Mesenchymal stem cell (in vitro differentiated cells and primary cell): ENCODE data around the gene HOXB13.

Experiments
- DNase-seq: peaks from one replicate; pipeline ENCODE4 v3.0.0-alpha.2; 2013
- H2AFZ ChIP-seq: one replicate; pipeline ENCODE4 v1.6.1; 2013; ENCODE audit warnings: low read depth, mild to moderate bottlenecking, control low read depth, inconsistent platforms, low read length, moderate library complexity
- H2AK5ac ChIP-seq: 2 replicates; pipeline ENCODE4 v1.6.1; 2013; ENCODE audit warnings: low read length, moderate library complexity, mild to moderate bottlenecking, inconsistent platforms; ENCODE audit not compliant: severe bottlenecking
- H2BK120ac ChIP-seq: one replicate; pipeline ENCODE4 v1.6.1; 2013; ENCODE audit warnings: low read depth, mild to moderate bottlenecking, inconsistent platforms, low read length, moderate library complexity
- H2BK12ac ChIP-seq, 2 experiments: one replicate each; pipeline ENCODE4 v1.6.1; 2013; ENCODE audit warnings: inconsistent platforms in 2 of 2, low read length in 2 of 2, mild to moderate bottlenecking in 2 of 2, moderate library complexity in 2 of 2, control low read depth in 1 of 2
- H2BK15ac ChIP-seq: one replicate; pipeline ENCODE4 v1.6.1; 2013; ENCODE audit warnings: mild to moderate bottlenecking, low read depth, inconsistent platforms; ENCODE audit not compliant: poor library complexity, severe bottlenecking
- H2BK5ac ChIP-seq: 2 replicates; pipeline ENCODE4 v1.6.1; 2013; ENCODE audit warnings: low read depth, mild to moderate bottlenecking, low read length, control low read depth, inconsistent platforms; ENCODE audit not compliant: poor library complexity, severe bottlenecking
- H3K14ac ChIP-seq, 2 experiments: one replicate each; pipeline ENCODE4 v1.6.1; 2013; ENCODE audit warnings: inconsistent platforms in 2 of 2, low read length in 2 of 2, control low read depth in 1 of 2, mild to moderate bottlenecking in 1 of 2, moderate library complexity in 1 of 2
- H3K18ac ChIP-seq, 2 experiments: one replicate each; pipeline ENCODE4 v1.6.1; 2013; ENCODE audit warnings: inconsistent platforms in 2 of 2, low read length in 2 of 2, control low read depth in 1 of 2, low read depth in 1 of 2, mild to moderate bottlenecking in 1 of 2
- H3K23ac ChIP-seq, 2 experiments: one replicate each; pipeline ENCODE4 v1.6.1; 2013; ENCODE audit warnings: inconsistent platforms in 2 of 2, low read length in 2 of 2, mild to moderate bottlenecking in 2 of 2, moderate library complexity in 2 of 2, control low read depth in 1 of 2
- H3K27ac ChIP-seq: 2 replicates; pipeline ENCODE4 v1.5.1; 2013; ENCODE audit warnings: mild to moderate bottlenecking, moderate library complexity, low read length, control low read depth, inconsistent platforms; ENCODE audit not compliant: poor library complexity, severe bottlenecking
- H3K27me3 ChIP-seq, 2 experiments: 2 replicates each; pipeline versions ENCODE4 v1.6.1 to v1.7.0; 2013; ENCODE audit warnings: low read length in 2 of 2, mild to moderate bottlenecking in 2 of 2, moderate library complexity in 2 of 2, control low read depth in 1 of 2, inconsistent platforms in 1 of 2; ENCODE audit not compliant: control insufficient read depth in 1 of 2, insufficient read depth in 1 of 2
- H3K36me3 ChIP-seq, 2 experiments: 2 replicates each; pipeline versions ENCODE4 v1.6.1 to v1.7.0; 2013; ENCODE audit warnings: low read length in 2 of 2, control low read depth in 1 of 2, inconsistent platforms in 1 of 2, low read depth in 1 of 2, mild to moderate bottlenecking in 1 of 2; ENCODE audit not compliant: insufficient read depth in 2 of 2, control insufficient read depth in 1 of 2
- H3K4ac ChIP-seq, 2 experiments: one replicate each; pipeline ENCODE4 v1.6.1; 2013; ENCODE audit warnings: inconsistent platforms in 2 of 2, low read length in 2 of 2, mild to moderate bottlenecking in 2 of 2, moderate library complexity in 2 of 2, control low read depth in 1 of 2, low read depth in 1 of 2
- H3K4me1 ChIP-seq: 2 replicates; pipeline ENCODE4 v1.6.1; 2013; ENCODE audit warnings: low read depth, low read length, control low read depth; ENCODE audit not compliant: control insufficient read depth, insufficient read depth
- H3K4me2 ChIP-seq: 2 replicates; pipeline ENCODE4 v1.6.1; 2013; ENCODE audit warnings: low read length, mild to moderate bottlenecking, inconsistent platforms; ENCODE audit not compliant: poor library complexity, severe bottlenecking
- H3K4me3 ChIP-seq, 2 experiments: 2 replicates each; pipeline versions ENCODE4 v1.5.1 to v1.7.0; 2013; ENCODE audit warnings: low read length in 2 of 2, mild to moderate bottlenecking in 2 of 2, control low read depth in 1 of 2, low read depth in 1 of 2; ENCODE audit not compliant: insufficient read depth in 1 of 2
- H3K79me1 ChIP-seq: replicated peaks from 2 replicates; pipeline ENCODE4 v1.6.1; 2013; ENCODE audit warnings: mild to moderate bottlenecking, control low read depth, low read length, inconsistent platforms; ENCODE audit not compliant: poor library complexity, severe bottlenecking
- H3K9ac ChIP-seq: 2 replicates; pipeline ENCODE4 v1.7.0; 2013; ENCODE audit warnings: mild to moderate bottlenecking, low read length, moderate library complexity
- H3K9me3 ChIP-seq: 2 replicates; pipeline ENCODE4 v1.7.0; 2013; ENCODE audit warnings: mild to moderate bottlenecking, low read length; ENCODE audit not compliant: control insufficient read depth
- H4K8ac ChIP-seq: one replicate; pipeline ENCODE4 v1.6.1; 2013; ENCODE audit warnings: inconsistent platforms, mild to moderate bottlenecking, low read length, moderate library complexity
- H4K91ac ChIP-seq: one replicate; pipeline ENCODE4 v1.6.1; 2013; ENCODE audit warnings: mild to moderate bottlenecking, low read length, inconsistent platforms
- WGBS: methylation state at CpG from one replicate; pipeline ENCODE4 v1.1.7; 2013; ENCODE audit warnings: mixed read lengths; 5-methylcytosine and 5-hydroxymethylcytosine counted together

HOXB13 gene

DNA sequence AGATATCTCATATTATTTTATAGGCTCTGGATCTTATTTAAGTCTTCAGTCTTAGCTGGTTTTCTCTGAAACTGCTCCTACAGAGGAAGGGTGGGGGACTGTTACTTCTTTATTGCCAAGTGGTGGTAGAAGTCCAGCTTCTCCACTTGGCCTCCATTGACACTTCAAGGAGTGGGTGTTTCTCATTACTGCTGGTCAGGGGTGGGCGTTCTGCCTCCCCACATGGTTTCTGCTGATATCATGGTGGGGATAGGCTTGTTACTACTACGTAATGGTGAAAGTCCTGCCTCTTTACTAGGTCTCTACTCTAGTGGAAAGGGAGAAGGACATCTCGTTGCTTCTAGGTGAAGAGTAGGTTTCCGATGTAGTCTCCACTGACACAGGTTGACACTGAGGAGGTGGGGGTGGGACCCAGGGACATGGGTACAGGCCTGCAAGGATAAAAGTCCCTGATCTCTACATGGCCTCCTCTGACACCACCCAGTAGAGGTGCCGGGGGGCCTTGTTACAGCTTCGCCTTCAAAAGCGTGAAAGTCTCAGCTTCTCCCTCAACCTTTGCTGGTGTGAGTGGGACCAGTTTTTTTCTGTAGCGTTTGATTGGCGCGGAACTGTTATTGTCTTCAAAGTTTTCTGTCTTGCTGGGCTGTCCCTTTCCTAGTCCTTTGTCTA lies 26.6 kb downstream of the HOXB13 start:
- Histone ChIP-seq H3K9ac (no peak overlapping the region), H2BK15ac (no peak overlapping the region), H2BK12ac (no peak overlapping the region), H3K4me2 (no peak overlapping the region), H3K18ac (no peak overlapping the region), H3K4ac (no peak overlapping the region), H4K91ac (no peak overlapping the region), H3K27ac (no peak overlapping the region), H2AK5ac (no peak overlapping the region), H2BK120ac (no peak overlapping the region), H3K23ac (no peak overlapping the region), H3K4me3 (no peak overlapping the region), H3K79me1 (no peaks in the 10 kb centered on the region), H3K36me3 (no peaks in the 10 kb centered on the region), H4K8ac (no peak overlapping the region), H2BK5ac (no peak overlapping the region), H3K9me3 (no peaks in the 10 kb centered on the region), H3K14ac (no peak overlapping the region), H2AFZ (no peak overlapping the region), H3K4me1 (no peaks in the 10 kb centered on the region), H3K27me3 (peaks cover 54 to 78% of the 10 kb centered on the region in 2 experiments)
- no peak for DNase-seq
- 93% methylated on average over 10 of the region's 10 CpGs for WGBS

GRCh38 chr17:48693178-48693577 lies 35.4 kb downstream of the HOXB13 start:
- no peak overlapping the region for H3K4ac ChIP-seq
- H3K18ac ChIP-seq: no peak overlapping the region
- no peak overlapping the region for H3K23ac ChIP-seq
- H4K91ac ChIP-seq: no peak overlapping the region
- H3K9me3 ChIP-seq: no peaks in the 10 kb centered on the region
- H3K27me3 ChIP-seq: peaks cover 11 to 56% of the 10 kb centered on the region in 2 experiments
- DNase-seq: no peak
- no peak overlapping the region for H2AK5ac ChIP-seq
- no peaks in the 10 kb centered on the region for H3K79me1 ChIP-seq
- H2BK15ac ChIP-seq: no peak overlapping the region
- no CpG with 5 or more reads among the region's 1 CpG for WGBS
- H3K9ac ChIP-seq: no peak overlapping the region
- no peak overlapping the region for H2BK5ac ChIP-seq
- no peak overlapping the region for H4K8ac ChIP-seq
- no peaks in the 10 kb centered on the region for H3K4me1 ChIP-seq
- no peak overlapping the region for H2BK120ac ChIP-seq
- H2AFZ ChIP-seq: no peak overlapping the region
- H3K4me2 ChIP-seq: no peak overlapping the region
- H2BK12ac ChIP-seq: no peak overlapping the region
- no peak overlapping the region for H3K14ac ChIP-seq
- no peaks in the 10 kb centered on the region for H3K36me3 ChIP-seq
- H3K4me3 ChIP-seq: no peak overlapping the region
- no peak overlapping the region for H3K27ac ChIP-seq

- Histone ChIP-seq H4K8ac (no peak overlapping the region), H2BK15ac (no peak overlapping the region), H3K4ac (no peak overlapping the region), H2AK5ac (no peak overlapping the region), H3K27me3 (peaks cover 14 to 47% of the 10 kb centered on the region in 2 experiments), H2BK5ac (no peak overlapping the region), H2BK12ac (no peak overlapping the region), H2AFZ (no peak overlapping the region), H3K9ac (no peak overlapping the region), H3K36me3 (no peaks in the 10 kb centered on the region), H3K18ac (no peak overlapping the region), H3K14ac (no peak overlapping the region), H3K4me1 (no peaks in the 10 kb centered on the region), H3K9me3 (no peaks in the 10 kb centered on the region), H3K23ac (no peak overlapping the region), H3K79me1 (no peaks in the 10 kb centered on the region), H2BK120ac (no peak overlapping the region), H3K27ac (no peak overlapping the region), H4K91ac (no peak overlapping the region), H3K4me3 (no peak overlapping the region), H3K4me2 (no peak overlapping the region)
- no peak for DNase-seq
- no CpG with 5 or more reads among the region's 1 CpG for WGBS
Observed at GRCh38 chr17:48692049-48692448, 36.5 kb downstream of the HOXB13 start.

GRCh38 chr17:48690655-48691054 lies 37.9 kb downstream of the HOXB13 start:
- H3K4ac ChIP-seq: no peak overlapping the region
- no peak for DNase-seq
- H4K8ac ChIP-seq: no peak overlapping the region
- no peak overlapping the region for H3K4me2 ChIP-seq
- H3K36me3 ChIP-seq: no peaks in the 10 kb centered on the region
- no peak overlapping the region for H2BK5ac ChIP-seq
- H4K91ac ChIP-seq: no peak overlapping the region
- WGBS: 84% methylated on average over 3 of the region's 5 CpGs
- H2AFZ ChIP-seq: no peak overlapping the region
- H2BK15ac ChIP-seq: no peak overlapping the region
- no peak overlapping the region for H2AK5ac ChIP-seq
- no peak overlapping the region for H3K27ac ChIP-seq
- H3K18ac ChIP-seq: no peak overlapping the region
- H3K14ac ChIP-seq: no peak overlapping the region
- H3K9me3 ChIP-seq: no peaks in the 10 kb centered on the region
- H2BK120ac ChIP-seq: no peak overlapping the region
- H3K4me3 ChIP-seq: no peak overlapping the region
- no peak overlapping the region for H3K23ac ChIP-seq
- no peaks in the 10 kb centered on the region for H3K79me1 ChIP-seq
- peaks cover 17 to 40% of the 10 kb centered on the region in 2 experiments for H3K27me3 ChIP-seq
- no peak overlapping the region for H2BK12ac ChIP-seq
- no peak overlapping the region for H3K9ac ChIP-seq
- H3K4me1 ChIP-seq: no peaks in the 10 kb centered on the region
